ES-I3 (cell line): Measurements from ENCODE around the gene RPTOR.

ENCODE experiments used
- H3K36me3 ChIP-seq: 2 replicates; pipeline ENCODE4 v1.6.1; 2013; ENCODE audit warnings: mild to moderate bottlenecking, low read length, control low read depth, moderate library complexity; ENCODE audit not compliant: insufficient read depth
- H3K4me1 ChIP-seq: 2 replicates; pipeline ENCODE4 v1.6.1; 2013; ENCODE audit warnings: mild to moderate bottlenecking, control low read depth, low read length; ENCODE audit not compliant: insufficient read depth
- H3K9ac ChIP-seq: 2 replicates; pipeline ENCODE4 v1.6.1; 2013; ENCODE audit warnings: low read depth, mild to moderate bottlenecking, low read length, moderate library complexity
- H3K9me3 ChIP-seq: 2 replicates; pipeline ENCODE4 v1.6.1; 2013; ENCODE audit warnings: mild to moderate bottlenecking, low read length, moderate library complexity; ENCODE audit not compliant: control insufficient read depth, insufficient read depth

Gene RPTOR

DNA sequence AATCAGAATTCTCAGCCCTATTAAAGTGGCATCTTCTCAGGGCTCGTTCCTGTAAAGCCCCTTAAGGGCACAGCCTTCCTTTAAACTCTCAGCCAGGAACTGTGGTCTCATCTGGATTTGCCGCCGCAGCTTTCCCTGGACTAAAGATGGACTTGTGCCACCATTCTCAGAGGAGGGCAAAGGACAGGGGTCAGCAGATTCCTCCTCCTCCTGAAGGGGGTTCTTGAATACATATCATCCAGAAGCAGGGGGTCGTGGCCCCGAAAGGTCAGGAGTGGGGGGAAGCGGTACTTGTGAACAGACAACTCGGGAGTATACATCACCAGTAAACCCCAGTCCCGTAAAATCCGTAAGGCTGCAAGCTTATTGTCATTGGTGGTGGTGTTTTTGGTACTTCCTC, 174.8 kb downstream of the RPTOR start:
- no peaks in the 10 kb centered on the region for H3K9me3 ChIP-seq
- no peak overlapping the region for H3K9ac ChIP-seq
- H3K4me1 ChIP-seq: peaks cover 13% of the 10 kb centered on the region
- H3K36me3 ChIP-seq: no peaks in the 10 kb centered on the region

DNA sequence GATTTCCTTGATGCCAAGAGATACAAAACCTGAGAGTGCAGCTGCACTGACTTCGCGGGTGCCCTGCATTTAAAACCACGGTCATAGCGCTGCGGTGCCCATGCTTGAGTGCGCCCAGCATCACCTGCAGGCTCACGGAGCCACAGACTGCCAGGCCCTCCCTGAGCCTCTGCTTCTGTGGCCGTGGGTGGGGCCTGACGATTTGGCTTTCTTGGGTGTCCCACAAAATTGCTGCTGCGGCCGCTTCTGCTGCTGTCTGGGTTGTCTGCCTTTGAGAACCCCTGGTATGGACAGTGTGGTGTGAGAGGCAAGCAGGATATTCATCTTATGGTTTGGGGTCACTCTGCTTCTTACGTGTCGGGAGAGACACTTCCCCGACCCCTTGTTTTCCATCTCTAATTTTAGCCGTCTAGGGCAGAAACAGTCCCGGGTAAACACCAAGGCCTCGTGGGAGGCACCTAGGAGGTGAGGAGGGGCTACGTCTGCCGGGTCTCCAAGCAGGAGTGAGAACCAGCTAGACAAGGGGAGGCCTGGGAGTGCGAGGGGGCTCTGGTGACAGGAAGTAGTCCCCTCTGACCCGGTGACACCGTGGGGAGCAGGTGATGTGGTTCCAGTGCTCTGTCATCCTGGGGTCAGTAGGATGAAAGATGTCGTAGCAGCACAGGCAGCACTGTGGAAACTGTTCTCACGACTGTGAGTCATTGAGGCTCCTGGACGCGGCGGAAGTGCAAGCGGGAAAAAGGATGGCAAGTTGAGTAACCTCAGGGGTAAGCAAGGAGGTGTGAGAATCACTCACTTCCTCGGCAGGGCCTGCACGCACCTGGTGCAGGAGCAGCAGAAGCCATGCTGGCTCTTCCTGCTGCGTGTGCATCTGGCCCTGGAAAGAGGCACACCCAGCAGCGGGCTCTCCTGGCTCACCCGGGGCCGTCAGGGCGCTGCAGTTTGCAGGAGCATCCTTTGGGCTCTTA, 176.3 kb downstream of the RPTOR start:
- H3K4me1 ChIP-seq: peaks cover 16% of the 10 kb centered on the region
- H3K9ac ChIP-seq: no peak overlapping the region
- no peaks in the 10 kb centered on the region for H3K36me3 ChIP-seq
- H3K9me3 ChIP-seq: no peaks in the 10 kb centered on the region

DNA sequence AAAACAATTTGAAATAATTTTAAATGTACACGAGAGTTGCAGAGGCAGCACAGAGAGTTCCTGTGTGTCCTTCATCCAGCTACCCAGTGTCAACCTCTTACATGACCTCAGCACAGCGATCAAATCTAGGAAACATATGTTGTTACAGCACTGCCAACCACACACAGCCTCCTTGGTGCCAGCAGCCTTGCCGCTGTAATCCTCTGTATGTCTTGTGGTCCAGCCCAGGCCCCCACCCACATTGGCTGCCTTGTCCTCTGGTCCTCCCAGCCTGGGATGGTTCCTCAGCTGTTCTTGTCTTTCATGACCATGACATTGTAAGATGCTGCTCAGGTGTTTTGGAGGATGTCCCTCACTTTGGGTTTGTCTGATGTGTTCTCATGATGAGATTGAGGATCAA, 178.0 kb downstream of the RPTOR start:
- Histone ChIP-seq H3K9ac (no peak overlapping the region), H3K4me1 (peaks cover 11% of the 10 kb centered on the region; the same call in 1 of the 2 replicates), H3K9me3 (no peaks in the 10 kb centered on the region), H3K36me3 (no peaks in the 10 kb centered on the region)

DNA sequence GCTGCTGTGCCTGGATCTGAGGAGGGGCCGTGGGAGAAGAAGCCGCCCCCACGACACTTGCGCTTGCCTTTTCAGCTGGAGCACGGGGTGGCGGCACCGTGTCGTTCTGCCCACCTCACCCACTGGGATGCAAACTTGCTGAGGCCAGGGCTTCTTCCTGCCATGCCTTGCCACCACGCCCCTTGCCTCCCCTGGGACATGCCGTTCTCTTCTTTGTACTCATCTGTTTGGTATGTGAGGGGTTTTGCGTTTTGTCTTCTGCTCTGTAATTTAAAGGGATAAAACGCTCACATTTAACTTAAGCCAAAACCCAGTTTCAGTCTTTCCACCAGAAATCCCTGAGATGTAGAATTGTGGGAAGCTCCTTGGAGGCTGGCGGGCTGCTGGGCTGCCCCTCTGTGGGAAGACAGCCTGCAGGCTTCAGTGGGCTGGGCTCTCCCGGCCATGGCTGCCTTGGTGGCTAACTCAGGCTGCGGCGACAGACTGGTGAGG, 180.2 kb downstream of the RPTOR start:
- no peak overlapping the region for H3K9ac ChIP-seq
- no peaks in the 10 kb centered on the region for H3K9me3 ChIP-seq
- H3K4me1 ChIP-seq: peaks cover 3% of the 10 kb centered on the region; the same call in 1 of the 2 replicates
- H3K36me3 ChIP-seq: no peaks in the 10 kb centered on the region

DNA sequence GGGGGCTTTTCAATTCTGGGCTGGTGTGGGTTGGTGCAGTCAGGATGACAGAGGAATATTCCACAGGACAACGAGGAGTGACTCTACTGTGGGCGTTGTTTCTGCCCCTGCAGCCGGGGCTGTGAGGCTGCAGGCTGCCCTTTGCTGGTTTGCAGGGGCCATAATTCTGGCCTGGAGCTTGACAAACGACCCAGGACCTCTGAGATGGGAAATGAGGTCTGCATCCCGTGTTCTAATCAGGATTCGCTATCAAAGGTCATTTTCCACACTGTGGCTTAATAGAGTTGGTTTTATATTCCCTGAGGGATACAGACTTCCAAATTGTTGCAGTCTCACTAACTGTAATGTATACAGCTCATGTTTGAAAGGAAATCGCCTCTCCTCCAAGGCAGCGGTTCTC, 180.9 kb downstream of the RPTOR start:
- peaks cover 3% of the 10 kb centered on the region; the same call in 1 of the 2 replicates for H3K4me1 ChIP-seq
- H3K36me3 ChIP-seq: no peaks in the 10 kb centered on the region
- no peak overlapping the region for H3K9ac ChIP-seq
- no peaks in the 10 kb centered on the region for H3K9me3 ChIP-seq

DNA sequence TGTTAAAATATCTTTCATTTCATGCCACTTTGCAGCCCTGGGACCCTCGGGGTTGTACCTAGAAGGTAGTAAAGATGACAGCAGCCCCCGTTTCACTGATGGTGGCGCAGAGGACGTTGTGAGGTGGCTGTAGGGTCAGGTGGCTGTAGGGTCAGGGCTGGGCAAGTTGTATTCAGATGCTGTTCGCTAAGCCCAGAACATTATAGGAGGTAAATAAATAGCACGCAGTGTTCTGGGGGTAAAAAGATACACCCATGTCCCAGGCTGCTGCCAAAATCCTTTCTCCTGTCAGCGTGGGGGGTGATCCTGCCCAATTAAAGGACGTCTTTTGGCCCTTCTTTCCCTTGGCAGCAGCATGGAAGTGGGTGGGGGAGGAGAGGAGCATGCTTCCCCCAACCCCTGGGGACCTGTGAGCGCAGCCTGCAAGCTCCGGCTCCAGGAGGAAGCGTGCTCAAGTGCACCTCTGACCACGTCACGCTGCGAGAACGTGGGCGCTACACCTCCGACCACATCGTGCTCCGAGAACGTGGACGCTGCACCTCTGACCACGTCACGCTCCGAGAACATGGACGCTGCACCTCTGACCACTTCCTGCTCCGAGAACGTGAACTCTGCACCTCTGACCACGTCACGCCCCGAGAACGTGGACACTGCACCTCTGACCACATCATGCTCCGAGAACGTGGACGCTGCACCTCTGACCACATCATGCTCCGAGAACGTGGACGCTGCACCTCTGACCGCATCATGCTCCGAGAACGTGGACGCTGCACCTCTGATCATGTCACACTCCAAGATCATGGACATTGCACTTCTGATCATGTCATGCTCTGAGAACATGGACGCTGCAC, 182.1 kb downstream of the RPTOR start:
- Histone ChIP-seq H3K9me3 (no peaks in the 10 kb centered on the region), H3K9ac (no peak overlapping the region), H3K4me1 (peaks cover 3% of the 10 kb centered on the region; the same call in 1 of the 2 replicates), H3K36me3 (no peaks in the 10 kb centered on the region)

DNA sequence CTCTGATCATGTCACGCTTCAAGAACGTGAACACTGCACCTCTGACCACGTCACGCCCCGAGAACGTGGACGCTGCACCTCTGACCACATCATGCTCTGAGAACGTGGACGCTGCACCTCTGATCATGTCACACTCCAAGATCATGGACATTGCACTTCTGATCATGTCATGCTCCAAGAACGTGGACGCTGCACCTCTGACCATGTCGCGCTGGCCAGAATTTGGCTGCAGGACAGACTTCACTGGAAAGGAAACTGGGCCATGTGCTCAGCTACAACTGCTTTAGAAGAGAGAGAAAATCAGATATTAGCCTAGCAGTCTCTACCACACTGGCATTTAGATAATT, 182.7 kb downstream of the RPTOR start:
- Histone ChIP-seq H3K4me1 (peaks cover 3% of the 10 kb centered on the region; the same call in 1 of the 2 replicates), H3K36me3 (no peaks in the 10 kb centered on the region), H3K9me3 (no peaks in the 10 kb centered on the region), H3K9ac (no peak overlapping the region)

DNA sequence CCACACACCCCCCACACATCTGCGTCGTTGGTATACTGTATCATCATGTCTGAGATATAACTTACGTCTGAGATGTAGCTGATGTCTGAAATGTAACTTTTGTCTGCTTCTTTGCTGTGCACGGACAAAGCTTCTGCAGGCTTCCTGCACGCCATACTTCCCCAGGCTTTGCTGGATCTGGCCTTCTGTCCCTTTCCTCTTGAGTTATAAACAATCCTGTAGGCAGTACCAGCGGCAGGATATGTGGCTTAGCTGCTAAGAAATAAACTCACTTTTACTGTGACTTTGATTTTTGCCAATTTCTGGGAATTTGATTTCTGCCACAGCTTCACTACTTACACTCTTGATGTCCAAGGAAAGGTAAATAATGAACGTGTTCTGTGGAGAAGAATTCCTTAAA, 184.4 kb downstream of the RPTOR start:
- H3K4me1 ChIP-seq: peaks cover 3% of the 10 kb centered on the region; the same call in 1 of the 2 replicates
- no peaks in the 10 kb centered on the region for H3K36me3 ChIP-seq
- no peaks in the 10 kb centered on the region for H3K9me3 ChIP-seq
- H3K9ac ChIP-seq: no peak overlapping the region

DNA sequence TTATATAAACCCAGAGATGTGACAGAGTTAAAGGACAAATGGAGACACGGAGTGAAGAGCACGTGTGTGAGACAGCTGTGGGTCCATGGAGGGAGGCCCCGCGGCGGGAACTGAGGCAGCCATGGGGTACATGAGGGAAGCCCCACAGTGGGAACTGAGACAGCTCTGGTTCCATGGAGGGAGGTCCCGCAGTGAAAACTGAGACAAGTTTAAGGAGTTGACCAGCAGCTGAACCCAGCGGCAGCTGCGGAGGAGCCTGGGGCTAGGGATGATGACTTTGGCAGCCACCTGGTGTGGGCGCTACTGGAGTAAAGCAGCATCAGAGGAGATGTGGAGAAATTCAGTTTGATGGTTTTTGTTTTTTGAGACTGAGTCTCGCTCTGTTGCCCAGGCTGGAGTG, 185.1 kb downstream of the RPTOR start:
- H3K4me1 ChIP-seq: peaks cover 3% of the 10 kb centered on the region; the same call in 1 of the 2 replicates
- no peak overlapping the region for H3K9ac ChIP-seq
- H3K36me3 ChIP-seq: no peaks in the 10 kb centered on the region
- no peaks in the 10 kb centered on the region for H3K9me3 ChIP-seq

DNA sequence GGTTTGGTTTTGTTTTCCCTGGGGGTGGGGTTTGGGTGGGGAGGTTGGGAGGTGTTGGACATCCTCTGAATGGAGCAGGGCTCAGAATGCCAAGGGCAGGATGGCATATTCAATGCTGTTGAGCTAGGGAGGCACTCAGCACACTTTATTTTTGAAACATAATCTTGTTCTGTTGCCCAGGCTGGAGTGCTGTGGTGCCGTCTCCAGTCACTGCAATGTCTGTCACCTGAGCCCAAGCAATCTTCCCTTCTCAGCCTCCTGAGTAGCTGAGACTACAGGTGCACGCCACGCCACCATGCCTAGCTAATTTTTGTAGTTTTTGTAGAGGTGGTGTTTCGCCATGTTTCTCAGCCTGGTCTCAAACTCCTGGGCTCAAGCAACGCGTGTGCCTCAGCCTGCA, 186.1 kb downstream of the RPTOR start:
- no peak overlapping the region for H3K9ac ChIP-seq
- no peaks in the 10 kb centered on the region for H3K9me3 ChIP-seq
- 0 out of 2 replicates have a peak, but pooled peaks cover 2% of the 10 kb centered on the region for H3K4me1 ChIP-seq
- no peaks in the 10 kb centered on the region for H3K36me3 ChIP-seq

DNA sequence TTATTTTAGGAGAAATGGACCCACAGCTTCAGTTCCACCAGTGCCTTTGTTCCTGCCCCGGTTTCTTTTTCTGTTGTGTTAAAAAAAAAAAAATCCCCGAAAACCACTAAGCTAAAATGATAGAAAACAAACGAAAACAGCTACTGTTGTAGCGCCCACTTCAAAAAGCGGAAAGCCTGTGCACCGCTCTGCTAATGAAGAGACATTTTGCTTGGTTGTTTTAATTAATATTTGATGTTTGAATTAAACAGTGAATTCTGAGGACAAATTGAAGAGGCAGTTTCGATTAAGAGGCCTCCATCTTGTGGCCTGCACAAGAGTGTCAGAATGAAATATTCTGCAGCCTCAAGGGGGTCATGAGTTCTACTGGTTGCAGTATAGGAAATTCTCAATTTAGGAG, 186.7 kb downstream of the RPTOR start:
- Histone ChIP-seq H3K36me3 (no peaks in the 10 kb centered on the region), H3K9me3 (no peaks in the 10 kb centered on the region), H3K9ac (no peak overlapping the region), H3K4me1 (no peaks in the 10 kb centered on the region)

DNA sequence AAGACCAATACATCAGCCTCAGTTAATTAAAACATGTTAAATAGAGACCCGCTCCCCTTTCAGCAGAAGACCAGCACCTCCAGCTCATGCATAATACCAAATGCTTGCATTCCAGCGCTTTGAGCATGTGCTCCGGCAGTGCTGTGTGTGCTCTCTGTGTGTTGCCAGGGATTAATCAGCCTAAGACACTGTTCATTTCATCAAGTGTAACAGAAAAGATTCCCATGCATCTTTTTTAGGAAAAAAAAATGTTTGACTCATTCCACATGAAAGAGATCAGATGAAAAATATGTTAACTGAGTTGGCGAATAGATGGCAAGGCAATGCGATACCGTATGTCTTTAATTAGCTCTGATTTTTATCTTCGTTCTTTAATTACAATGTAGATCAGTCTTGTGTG, 187.6 kb downstream of the RPTOR start:
- no peaks in the 10 kb centered on the region for H3K4me1 ChIP-seq
- no peaks in the 10 kb centered on the region for H3K9me3 ChIP-seq
- no peak overlapping the region for H3K9ac ChIP-seq
- no peaks in the 10 kb centered on the region for H3K36me3 ChIP-seq

DNA sequence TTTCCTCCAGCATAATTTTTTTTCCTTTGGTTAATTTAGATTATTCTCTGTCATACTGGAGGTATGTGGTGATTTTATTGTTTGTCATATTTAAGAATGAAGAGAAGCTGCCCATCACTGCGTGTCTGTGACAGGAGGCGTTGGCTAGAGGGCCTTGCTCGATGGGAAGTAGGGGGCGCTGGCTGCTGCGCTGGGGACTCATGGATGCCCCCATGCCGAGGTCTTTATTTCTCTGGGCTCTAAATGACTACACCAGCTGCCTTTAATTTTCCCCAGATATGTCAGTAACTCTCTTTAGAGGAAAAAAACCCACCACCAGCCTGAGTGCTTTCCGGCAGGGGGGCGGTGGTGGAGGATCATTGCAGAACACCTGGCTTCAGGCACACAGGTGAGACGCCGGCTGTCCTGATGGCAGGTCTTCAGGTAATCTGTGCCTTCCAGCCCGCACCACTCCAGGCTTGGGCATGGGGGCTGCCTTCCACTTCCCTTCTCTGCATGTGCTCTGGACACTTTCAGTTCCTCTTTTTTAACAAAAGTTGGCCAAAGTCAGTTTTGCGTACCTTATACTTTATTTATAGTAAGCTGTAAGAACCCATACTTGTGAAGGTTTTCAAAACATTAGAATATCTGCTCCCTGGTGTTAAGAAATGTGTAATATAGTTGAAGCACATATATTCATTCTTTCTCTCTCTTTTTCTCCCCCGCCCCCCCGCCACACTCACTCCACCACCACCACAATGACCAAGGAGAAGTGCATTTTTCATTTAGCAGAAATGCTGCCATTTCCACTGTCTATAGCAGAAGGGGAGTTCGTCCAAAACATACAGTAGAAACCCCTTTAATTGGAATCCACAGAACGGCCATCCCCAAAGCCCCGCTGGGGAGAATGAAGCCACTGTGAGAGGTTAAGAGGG, 192.7 kb downstream of the RPTOR start:
- no peak overlapping the region for H3K9ac ChIP-seq
- no peaks in the 10 kb centered on the region for H3K4me1 ChIP-seq
- H3K36me3 ChIP-seq: no peaks in the 10 kb centered on the region
- peaks cover 8% of the 10 kb centered on the region for H3K9me3 ChIP-seq
